Smooth muscle cell (in vitro differentiated cells): ENCODE data around the gene PSMC3. TPM values are rescaled to one million over a fixed set of nuclear protein-coding genes. Genes with fewer than 3 reads are reported as not detected.

Experiments used
- DNase-seq: peaks from one replicate; lab custom pipeline; 2025; ENCODE audit not compliant: unreplicated experiment; lab: John Stamatoyannopoulos, UW
- H2AFZ ChIP-seq: fragments of 200-600 bp; sonication (generic); 2 replicates; pipeline ENCODE4 v1.6.0; 2016; ENCODE audit warnings: antibody characterized with exemption, low read depth, mild to moderate bottlenecking
- H3F3A ChIP-seq: fragments of 200-600 bp; sonication (generic); 2 replicates; pipeline ENCODE4 v1.6.0; 2017; ENCODE audit warnings: antibody characterized with exemption, low read depth
- H3K27ac ChIP-seq: fragments of 200-600 bp; sonication (generic); 2 replicates; pipeline ENCODE4 v1.5.1; 2016; ENCODE audit warnings: low read depth, mild to moderate bottlenecking
- H3K27me3 ChIP-seq: fragments of 200-600 bp; sonication (generic); 2 replicates; pipeline ENCODE4 v1.6.1; 2016; ENCODE audit warnings: low read depth, mild to moderate bottlenecking
- H3K36me3 ChIP-seq: fragments of 200-600 bp; sonication (generic); 2 replicates; pipeline ENCODE4 v1.5.1; 2016; ENCODE audit warnings: low read depth
- H3K4me1 ChIP-seq: fragments of 200-600 bp; sonication (generic); 2 replicates; pipeline ENCODE4 v1.5.1; 2016; ENCODE audit warnings: low read depth
- H3K4me2 ChIP-seq: fragments of 200-600 bp; sonication (generic); 2 replicates; pipeline ENCODE4 v1.6.0; 2016; ENCODE audit warnings: mild to moderate bottlenecking
- H3K4me3 ChIP-seq: fragments of 200-600 bp; sonication (generic); 2 replicates; pipeline ENCODE4 v1.5.1; 2016; ENCODE audit warnings: mild to moderate bottlenecking
- H3K79me2 ChIP-seq: fragments of 200-600 bp; sonication (generic); 2 replicates; pipeline ENCODE4 v1.6.0; 2016; ENCODE audit warnings: low read depth, mild to moderate bottlenecking
- H3K9ac ChIP-seq: fragments of 200-600 bp; sonication (generic); 2 replicates; pipeline ENCODE4 v1.6.0; 2016; ENCODE audit warnings: low read depth
- H3K9me3 ChIP-seq: fragments of 200-600 bp; sonication (generic); replicated peaks from 2 replicates; pipeline ENCODE4 v1.5.1; 2016; ENCODE audit warnings: low read depth
- H4K20me1 ChIP-seq: fragments of 200-600 bp; sonication (generic); 2 replicates; pipeline ENCODE4 v1.6.0; 2016; ENCODE audit warnings: low read depth
- WGBS: methylation state at CpG from one replicate; pipeline ENCODE4 v1.1.7; 2016; ENCODE audit warnings: low lambda C conversion rate; 5-methylcytosine and 5-hydroxymethylcytosine counted together
- polyA plus RNA-seq: library from polyadenylated mRNA; unstranded; fragments of >200 nt; fragmentation: Nextera tagmentation; extraction: Ambion mirVana; gene quantifications from 2 replicates; pipeline ENCODE4 v1.2.1, GENCODE V29; 2016
- total RNA-seq: library from RNA; depleted of rRNA; stranded (reverse); fragments of >200 nt; gene quantifications from 2 replicates; pipeline ENCODE4 v1.2.3, GENCODE V29; 2014
- TF ChIP-seq, protein P1 (sequence below): fragments of 200-600 bp; sonication (generic); IDR thresholded peaks from 2 replicates; pipeline ENCODE4 v1.5.1; 2017; ENCODE audit warnings: borderline replicate concordance, mild to moderate bottlenecking, antibody characterized with exemption; ENCODE audit not compliant: insufficient read depth, poor library complexity, severe bottlenecking

PSMC3 gene
- total and polyA plus RNA-seq, 2 experiments from 2014 or later = 71.2 to 211 TPM

DNA sequence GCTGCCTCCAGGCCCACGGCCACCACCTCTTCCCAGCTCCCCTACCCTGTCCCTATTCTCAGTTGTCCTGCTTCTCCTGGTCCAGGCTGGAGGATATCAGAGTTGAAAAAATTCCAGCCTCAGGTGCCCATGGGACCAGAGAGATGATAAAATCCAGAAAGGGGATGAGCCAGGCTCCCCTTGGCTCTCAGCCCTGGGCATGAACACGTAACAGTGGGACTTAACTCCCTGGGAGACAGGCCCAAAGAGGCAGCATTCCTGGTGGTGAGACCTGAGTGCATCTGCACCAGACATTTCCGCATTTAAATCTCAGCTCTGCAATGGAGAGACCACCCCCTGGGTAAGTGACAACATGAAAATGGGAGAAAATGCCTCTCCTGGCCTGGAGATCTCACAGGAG, 28.2 kb downstream of the PSMC3 start:
- 94% methylated on average over 3 of the region's 3 CpGs for WGBS
- H3K27ac ChIP-seq = no peak overlapping the region
- peaks cover 8% of the 10 kb centered on the region for H3K4me1 ChIP-seq

DNA sequence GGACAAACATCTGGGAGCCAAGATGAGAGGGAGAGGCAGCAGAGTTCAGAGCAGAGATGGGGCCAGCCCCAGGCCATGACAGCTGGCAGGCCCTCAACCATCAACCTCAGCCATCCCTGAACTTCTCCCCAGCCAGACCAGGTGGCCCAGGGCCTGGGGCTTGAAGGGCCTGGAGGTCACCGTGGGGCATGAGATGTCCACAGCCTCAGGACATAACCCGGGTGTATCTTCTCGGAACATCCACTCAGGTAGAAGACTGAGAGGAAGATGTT, 30.3 kb downstream of the PSMC3 start:
- Histone ChIP-seq H3K4me3 (no peak overlapping the region), H3K27me3 (no peaks in the 10 kb centered on the region), H3K36me3 (no peaks in the 10 kb centered on the region), H3K27ac (no peak overlapping the region), H4K20me1 (no peaks in the 10 kb centered on the region), H2AFZ (no peak overlapping the region), H3K79me2 (no peaks in the 10 kb centered on the region), H3K4me2 (no peak overlapping the region), H3K9ac (no peak overlapping the region), H3K4me1 (peaks cover 8% of the 10 kb centered on the region), H3K9me3 (no peaks in the 10 kb centered on the region), H3F3A (peaks cover 3% of the 10 kb centered on the region)
- DNase-seq = no peak
- WGBS = 95% methylated on average over 3 of the region's 3 CpGs
- TF ChIP-seq, protein P1, sequence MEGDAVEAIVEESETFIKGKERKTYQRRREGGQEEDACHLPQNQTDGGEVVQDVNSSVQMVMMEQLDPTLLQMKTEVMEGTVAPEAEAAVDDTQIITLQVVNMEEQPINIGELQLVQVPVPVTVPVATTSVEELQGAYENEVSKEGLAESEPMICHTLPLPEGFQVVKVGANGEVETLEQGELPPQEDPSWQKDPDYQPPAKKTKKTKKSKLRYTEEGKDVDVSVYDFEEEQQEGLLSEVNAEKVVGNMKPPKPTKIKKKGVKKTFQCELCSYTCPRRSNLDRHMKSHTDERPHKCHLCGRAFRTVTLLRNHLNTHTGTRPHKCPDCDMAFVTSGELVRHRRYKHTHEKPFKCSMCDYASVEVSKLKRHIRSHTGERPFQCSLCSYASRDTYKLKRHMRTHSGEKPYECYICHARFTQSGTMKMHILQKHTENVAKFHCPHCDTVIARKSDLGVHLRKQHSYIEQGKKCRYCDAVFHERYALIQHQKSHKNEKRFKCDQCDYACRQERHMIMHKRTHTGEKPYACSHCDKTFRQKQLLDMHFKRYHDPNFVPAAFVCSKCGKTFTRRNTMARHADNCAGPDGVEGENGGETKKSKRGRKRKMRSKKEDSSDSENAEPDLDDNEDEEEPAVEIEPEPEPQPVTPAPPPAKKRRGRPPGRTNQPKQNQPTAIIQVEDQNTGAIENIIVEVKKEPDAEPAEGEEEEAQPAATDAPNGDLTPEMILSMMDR = no peak

More for the DNA sequence above, 28.2 kb downstream of the PSMC3 start:
- H4K20me1 ChIP-seq = no peaks in the 10 kb centered on the region
- peaks cover 6% of the 10 kb centered on the region for H3F3A ChIP-seq
- H3K4me3 ChIP-seq = no peak overlapping the region
- H3K27me3 ChIP-seq = no peaks in the 10 kb centered on the region
- no peaks in the 10 kb centered on the region for H3K36me3 ChIP-seq
- no peak for DNase-seq
- H3K9ac ChIP-seq = no peak overlapping the region
- TF ChIP-seq, protein P1 = no peak
- no peaks in the 10 kb centered on the region for H3K9me3 ChIP-seq
- no peak overlapping the region for H3K4me2 ChIP-seq
- no peak overlapping the region for H2AFZ ChIP-seq
- no peaks in the 10 kb centered on the region for H3K79me2 ChIP-seq

DNA sequence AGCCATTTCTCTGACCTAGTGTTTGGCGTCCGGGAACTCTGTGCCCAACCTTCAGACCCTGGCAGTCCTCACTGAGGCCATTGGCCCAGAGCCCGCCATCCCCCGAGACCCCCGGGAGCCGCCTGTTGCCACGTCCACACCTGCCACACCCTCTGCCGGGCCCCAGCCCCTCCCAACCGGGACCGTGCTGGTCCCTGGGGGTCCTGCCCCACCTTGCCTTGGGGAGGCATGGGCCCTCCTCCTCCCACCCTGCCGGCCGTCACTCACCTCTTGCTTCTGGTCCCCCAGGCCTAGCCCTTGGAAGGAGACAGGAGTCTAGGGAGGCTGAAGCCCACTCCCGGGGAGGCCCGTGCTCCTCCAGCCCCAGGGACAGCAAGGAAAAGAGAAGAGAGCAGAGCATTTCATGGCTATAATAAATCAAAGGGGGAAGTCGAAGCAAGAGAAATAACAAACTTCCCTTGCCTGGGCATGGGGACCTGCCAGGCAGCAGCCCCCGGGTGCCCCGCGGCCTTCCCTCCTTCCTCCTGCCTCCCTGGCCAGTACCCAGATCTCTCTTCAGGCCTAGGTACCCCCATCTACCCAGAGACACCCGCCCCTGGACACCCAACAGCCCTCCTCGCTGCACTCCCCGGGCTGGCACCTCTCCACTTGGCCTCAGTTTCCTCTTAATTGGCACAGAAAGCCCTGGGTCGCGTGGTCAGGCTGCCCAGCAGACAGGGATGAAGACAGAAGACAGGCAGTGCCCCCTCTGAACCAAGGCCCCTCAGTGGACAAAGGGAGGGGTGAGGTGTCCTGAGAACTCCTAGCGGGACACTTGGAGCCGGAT, 30.8 kb downstream of the PSMC3 start:
- Histone ChIP-seq H3K79me2 (no peaks in the 10 kb centered on the region), H3K9me3 (no peaks in the 10 kb centered on the region), H3K9ac (no peak overlapping the region), H4K20me1 (no peaks in the 10 kb centered on the region), H2AFZ (no peak overlapping the region), H3K4me3 (no peak overlapping the region), H3K4me1 (peaks cover 5% of the 10 kb centered on the region), H3K27ac (no peak overlapping the region), H3F3A (no peaks in the 10 kb centered on the region), H3K4me2 (no peak overlapping the region), H3K36me3 (no peaks in the 10 kb centered on the region), H3K27me3 (no peaks in the 10 kb centered on the region)
- TF ChIP-seq, protein P1 = no peak
- 97% methylated on average over 25 of the region's 25 CpGs for WGBS
- no peak for DNase-seq
